8988T (cell line): ENCODE measurements around the gene PRTG.
A peak's percentile ranks its signal among the peaks of the same experiment; 100 is the strongest.
"Not testable (repeated sequence)": the region's sequence is repeated elsewhere in the genome, so short reads cannot be mapped to it uniquely, and the experiment has no call there.

Experiments used
- DNase-seq: peaks from one replicate; pipeline ENCODE4 v3.0.0; 2011

The PRTG gene

DNA sequence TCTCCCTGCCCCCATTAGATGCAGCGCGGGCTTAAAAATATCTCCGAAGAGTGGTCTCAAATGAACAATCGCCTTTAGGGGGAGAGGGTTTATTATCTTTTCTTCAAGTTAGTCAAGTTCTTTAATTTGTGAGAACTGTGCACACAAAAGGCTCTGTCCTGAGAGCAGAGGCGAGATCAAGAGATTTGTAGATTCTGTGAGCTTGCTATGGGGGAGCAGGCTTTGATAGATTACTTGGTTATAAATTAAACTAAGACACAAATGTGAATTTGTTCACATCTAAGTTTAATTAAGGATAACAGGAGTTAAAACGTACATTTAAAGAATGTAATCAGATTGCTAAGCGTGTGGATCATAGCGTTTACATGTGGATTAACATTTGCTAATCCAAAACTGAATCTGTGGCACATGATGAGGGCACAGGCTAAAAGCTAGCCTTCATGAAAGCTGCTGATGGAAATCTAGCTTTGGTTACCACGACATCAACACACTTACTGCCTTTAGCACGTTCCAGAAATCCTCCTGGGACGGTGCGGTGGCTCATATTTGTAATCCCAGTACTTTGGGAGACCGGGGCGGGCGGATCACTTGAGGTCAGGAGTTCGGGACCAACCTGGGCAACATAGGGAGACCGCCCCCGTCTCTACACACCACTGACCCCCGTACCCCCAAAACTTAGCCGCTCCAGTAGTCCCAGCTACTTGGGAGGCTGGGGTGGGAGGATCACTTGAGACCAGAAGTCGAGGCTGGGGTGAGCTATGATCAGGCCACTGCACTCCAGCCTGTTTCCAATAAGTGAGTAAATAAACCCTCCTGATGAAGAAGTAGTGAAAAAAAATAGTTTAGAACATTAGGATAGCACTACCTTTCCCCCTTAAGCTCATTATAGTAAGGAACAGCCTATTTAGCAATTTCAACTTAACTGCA lies 1.0 kb upstream of the PRTG start:
- DNase-seq = no peak

DNA sequence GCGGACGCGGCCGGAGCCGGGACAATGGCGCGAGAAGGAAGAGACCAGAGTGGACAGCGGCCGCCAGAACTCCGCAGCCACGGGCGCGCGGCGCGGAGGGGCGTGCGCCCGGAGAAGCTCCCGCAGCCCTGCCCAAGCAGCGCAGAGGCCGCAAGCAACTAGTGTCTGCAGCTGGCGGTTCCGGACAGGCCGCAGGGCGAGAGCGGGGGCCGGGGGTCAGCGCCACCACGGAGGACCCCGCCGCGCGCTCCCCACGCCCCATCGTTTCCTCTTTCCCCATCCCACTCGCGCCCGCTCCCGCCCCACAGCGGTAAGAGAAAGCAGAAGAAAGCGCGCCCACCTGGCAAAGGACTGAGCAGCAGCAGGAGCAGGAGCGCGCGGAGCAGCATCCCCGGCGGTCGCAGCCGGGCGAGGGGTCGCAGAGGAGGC lies 440 bp downstream of the PRTG start:
- DNase-seq = peak; percentile 38

DNA sequence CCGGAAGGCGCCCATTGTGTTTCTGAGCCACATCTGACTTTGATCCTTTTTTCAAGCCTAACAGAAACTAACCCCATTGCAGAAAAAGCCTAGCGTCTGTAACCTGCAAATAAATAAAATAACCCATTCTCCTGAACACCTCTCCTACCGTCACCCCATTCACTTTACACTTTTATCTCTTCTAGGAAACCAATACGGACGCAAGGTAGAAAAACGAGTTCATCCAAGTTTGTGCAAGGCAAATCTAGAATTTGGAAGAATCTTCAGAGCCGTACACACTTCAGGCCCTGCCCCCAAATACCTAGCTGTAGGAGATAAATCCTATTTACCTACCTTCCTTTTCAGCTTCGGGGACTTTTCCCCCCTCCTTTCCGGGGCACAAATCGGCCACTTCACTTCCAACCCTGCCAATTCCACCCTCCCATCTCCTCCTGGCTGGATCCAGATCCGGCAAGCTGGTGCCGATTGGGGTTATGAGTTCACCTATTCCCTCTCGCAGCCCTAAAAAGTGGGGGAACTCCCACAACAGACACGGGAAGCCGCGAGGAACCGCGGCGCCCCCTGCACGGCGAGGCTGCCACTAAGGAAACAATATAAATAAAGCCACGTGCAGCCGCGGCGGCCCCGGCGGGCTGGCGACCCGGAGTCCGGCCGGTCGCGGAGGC lies 987 bp downstream of the PRTG start:
- peak; percentile 26 for DNase-seq

DNA sequence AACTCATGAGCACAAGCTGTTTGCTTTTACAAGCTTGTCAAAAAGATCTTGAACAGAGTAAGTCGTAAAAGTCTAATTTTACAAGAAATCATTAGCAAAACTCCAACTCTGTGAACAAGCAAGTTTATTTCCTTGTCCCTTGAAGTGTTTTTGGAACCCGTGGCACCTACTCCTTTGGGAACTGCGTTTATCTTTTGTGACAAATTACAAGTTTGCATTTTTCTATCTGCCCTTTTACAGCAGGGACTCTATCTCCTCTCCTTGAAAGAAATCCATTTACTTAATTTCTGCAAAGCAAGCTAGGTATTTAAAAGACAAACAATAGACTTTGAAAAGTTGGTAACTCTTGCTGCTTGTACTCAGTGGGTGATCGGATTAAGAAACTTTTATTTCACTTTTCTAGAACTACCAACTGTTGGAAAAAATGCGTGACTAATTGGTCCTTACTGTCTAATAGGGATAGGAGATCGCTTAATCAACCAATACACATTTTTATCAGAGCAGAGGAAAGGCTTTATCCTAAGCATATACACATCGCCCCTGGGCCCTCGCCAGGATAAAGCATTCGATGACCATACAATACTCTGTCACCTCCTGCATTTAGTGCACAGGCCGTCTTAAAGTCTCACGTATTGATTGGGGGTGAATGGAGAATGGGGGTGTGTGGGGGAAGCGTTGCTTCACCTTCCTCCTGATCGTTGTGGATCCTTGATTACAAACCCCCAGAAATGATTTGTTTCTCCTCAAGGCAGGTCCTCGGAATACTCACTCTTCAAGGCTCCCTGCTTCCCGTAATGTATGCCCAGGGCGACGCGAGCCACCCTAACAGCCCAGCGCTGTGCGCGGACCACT lies 1.7 kb downstream of the PRTG start:
- DNase-seq = no peak

DNA sequence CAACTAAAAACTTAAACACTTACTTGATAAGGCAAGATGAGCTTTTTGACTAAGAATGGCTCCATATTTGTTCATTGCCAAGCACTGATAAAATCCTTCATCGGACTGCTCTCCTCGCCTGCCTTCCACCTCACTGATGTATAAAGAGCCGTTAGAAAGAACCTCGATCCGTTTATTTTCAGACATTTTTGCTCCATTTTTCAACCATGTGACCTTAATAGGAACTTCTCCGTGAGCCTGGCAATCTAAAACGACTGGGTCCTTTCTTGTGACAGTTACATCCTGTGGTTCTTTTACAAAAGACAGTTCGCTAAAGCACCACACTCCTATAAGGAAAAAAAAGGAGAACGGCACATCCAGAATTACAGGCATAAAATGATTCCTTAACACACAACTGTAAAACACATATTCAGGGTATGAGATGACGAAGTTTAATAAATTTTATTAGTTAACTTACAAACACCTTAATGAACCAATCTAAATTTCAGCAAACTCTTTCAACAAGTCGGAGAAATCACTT lies 2.5 kb downstream of the PRTG start:
- DNase-seq = no peak

DNA sequence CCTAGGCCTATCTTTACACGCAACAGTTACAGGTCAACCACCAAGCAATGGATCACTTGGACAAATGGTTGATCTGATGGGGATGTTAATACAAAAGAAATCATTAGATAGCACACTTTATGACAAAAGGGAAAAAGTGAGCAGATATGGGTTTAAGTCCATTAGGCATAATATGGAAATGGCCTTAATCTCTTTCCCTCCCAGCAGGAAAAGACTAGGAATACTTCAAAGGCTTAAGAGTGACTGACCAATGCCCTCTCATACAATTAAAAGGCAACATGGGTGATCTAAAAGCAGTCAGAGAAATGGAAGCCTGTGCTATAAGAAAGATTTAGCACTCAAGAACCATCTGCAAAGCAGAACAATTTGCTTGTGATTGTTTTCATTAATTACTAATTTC lies 3.3 kb downstream of the PRTG start:
- no peak for DNase-seq

DNA sequence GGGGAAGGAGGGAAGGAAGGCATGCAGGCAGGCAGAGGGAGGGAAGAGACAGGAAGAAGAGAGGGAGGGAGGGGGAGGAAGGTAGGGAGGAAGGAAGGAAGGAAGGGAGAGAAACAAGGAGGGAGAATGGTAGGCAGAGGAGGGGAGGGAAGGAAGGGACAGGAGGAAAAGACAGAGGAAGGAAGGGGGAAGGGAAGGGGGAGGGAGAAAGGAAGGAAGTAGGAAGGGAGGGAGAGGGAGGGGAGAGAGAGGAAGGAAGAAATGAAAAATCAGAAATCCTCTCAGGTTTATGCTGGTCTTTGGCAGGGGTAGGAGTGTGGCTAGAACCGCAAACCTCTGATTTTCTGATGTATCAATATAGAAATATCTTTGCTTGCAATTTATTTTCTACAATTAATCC lies 4.2 kb downstream of the PRTG start:
- DNase-seq = no peak

DNA sequence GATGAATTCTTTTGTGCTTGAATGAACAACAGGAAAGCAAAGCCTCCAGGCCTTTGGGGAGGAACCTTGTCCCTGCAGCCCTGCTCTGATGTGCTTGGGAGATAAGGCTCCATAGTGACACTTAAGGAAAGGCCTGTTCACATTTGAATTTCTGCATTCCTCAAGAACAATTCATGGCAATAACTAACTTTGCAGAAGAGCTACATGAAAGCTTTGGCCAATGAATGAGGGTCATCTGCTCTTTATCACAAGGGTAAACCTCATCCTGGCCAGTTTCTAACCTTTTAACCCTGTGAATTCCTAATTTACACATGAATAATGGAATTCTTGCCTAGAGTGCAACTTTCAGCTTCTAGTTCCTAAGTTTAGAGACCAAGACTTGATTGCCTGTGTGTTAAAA lies 5.6 kb downstream of the PRTG start:
- no peak for DNase-seq

DNA sequence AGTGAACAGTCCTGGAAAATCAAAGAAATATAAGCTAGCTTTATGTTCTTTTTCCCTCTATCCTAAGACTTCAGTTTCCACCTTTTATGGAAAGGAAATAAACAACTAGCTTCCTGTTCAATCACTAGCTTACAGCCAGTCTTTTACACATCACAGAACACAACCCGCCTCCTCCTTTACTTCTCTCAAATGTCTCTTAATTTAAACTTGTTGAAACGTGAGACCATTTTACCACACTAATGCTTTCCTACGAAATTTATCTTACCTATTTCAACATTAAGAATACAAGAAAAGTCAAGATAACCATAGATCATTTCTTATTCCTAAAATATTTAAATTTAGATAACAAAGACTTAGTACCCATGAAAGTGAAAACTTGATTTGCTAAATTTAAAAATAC lies 6.2 kb downstream of the PRTG start:
- no peak for DNase-seq

DNA sequence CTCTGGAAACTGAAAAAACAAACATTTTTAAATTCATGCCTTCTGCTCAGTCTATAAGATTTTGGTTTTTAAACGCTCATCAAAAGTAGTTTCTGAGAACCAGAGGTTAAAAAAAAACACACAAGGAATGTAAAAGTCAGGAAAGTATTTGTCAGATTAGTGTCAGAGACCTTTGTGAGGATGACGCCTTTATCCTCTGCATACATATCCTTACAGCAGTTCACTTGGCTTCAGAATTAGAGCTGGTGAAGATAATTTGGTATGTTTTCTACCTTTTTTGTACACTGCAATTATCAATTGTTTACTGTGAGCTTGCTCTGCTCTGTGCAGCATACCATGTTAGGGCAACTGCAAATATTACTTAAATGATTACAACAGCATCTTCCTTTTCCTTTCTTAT lies 8.3 kb downstream of the PRTG start:
- DNase-seq = no peak

DNA sequence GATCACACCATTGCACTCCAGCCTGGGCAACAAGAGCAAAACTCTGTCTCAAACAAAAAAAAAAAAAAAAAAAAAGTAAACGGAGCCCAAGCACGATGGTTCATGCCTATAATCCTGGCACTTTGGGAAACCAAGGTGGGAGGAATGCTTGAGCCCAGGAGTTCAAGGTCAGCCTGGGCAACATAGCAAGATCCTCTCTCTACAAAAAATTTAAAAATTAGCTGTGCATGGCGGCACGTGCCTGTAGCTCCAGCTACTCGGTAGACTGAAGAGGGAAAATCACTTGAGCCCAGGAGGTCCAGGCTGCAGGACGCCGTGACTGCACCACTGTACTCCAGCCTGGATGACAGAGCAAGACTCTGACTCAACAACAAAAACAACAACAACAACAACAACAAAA lies 9.5 kb downstream of the PRTG start:
- not testable (repeated sequence) for DNase-seq

DNA sequence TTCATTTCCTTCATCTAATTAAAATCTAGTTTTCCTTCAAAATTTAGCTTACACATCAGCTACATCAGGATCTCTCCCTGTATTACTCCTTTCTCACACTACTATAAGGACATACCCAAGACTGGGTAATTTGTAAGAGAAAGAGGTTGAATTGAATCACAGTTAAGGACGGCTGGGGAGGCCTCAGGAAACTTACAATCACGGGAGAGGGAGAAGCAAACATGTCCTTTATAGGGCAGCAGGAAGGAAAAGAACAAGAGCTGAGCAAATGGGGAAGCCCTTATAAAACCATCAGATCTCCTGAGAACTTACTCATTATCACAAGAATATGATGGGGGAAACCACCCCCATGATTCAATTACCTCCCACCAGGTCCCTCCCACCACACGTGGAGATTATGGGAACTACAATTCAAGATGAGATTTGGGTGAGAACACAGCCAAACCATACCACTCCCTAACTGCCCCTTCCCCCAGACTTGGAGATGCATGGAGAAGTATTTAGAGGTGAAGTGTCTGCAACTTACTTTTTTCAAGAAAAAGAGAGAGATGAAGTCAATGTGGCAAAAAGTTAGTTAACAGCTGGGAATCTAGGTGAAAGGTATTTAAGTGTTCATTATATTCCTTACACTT lies 21.3 kb downstream of the PRTG start:
- no peak for DNase-seq

DNA sequence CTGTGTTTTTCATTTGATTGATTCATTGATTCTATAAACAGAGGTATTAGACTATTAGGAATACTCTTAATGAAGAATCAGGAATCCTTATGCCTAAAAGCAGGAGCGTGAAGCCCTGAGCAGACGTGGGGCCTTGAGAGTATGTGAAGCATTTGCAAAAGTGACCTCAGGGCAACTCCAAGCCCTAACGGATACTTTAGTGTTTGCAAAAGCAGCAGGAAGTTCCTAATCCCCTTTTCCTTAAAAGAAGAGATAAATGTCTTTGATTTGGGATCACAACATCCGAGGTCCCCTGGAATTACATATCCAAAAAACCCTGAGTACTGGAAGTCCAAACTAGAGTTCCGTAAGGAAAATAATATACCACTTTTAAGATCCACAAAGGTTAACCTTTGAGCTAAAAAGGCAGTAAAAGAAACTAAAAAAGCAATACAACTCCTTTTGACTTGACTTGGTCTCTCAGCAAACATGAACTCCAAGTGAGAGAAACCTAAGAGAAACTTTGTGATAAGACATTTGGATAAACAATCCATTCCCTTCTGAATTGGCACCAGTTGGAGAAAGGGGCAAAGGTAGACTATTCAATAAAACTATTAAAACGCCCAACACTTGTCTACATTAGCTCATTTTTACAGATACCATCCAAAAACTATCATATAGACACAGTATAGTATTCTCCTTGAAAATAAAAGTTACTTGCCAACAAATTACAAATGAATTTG lies 27.4 kb downstream of the PRTG start:
- DNase-seq = no peak

DNA sequence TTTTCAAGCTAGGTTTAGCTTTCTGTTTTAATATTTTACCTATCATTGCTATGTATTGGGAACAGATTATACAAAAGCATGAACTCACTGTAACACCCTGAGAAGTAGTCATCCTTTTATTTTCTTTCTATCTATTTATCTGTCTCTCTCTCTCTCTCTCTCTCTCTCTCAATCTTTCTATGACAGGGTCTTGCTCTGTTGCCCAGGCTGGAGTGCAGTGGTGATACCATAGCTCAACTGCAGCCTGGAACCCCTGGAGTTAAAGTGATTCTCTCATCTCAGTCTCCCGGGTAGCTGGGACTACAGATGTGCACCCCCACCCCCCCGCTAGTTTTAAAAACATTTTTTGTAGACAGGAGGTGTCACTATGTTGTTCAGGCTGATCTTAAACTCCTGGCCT lies 28.9 kb downstream of the PRTG start:
- DNase-seq = no peak

DNA sequence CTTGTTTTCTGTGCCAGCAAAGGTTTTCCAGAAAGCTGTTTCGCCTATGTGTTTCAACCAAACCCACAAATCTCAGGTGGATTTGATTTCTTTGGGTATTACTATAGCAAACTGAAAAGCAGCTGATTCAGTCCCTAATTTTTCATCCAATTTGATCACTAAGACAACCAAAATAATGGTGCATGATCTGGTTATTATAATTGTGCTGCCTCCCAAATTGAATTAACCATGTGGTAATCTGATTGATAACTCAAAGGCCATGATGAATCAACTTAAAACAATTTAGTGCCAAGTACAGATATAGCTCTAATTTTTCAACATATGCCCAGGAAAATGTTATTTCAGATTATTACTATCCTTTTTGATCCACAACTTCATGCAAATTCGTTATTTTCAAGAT lies 30.6 kb downstream of the PRTG start:
- DNase-seq = no peak

DNA sequence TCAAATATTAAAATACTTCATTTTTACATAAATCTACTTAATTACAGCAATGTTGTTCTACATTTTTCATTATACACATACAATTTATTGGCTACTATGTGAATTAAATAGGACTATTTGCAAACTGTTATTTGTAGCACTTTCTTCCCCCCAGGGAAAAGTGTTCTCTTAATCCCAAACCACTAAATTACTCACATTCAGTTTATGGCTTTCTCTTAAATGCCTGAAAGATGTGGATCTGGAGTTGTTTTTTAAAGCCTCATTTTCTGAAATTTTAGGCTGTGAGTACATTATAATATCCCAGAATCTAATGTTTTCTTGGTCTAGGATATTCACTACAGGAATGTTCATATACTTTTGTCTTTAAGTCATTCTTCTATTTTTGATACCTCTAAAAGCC lies 32.7 kb downstream of the PRTG start:
- DNase-seq = no peak

DNA sequence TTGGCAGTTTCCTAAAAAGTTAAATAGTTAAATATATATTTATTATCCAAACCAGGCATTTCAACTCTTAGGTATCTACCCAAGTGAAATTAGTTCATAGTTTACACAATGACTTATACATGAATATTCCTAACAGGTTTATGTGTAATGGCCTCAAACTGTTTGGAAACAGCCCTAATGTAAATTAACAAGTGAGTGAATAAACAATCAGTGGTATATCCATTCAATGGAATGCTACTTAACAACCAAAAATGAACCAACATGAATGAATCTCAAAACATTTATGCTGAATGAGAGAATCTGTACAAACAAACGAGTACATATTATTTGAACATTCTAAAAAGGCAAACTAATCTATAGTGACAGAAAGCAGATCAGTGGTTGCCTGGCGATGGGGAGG lies 33.5 kb downstream of the PRTG start:
- no peak for DNase-seq

DNA sequence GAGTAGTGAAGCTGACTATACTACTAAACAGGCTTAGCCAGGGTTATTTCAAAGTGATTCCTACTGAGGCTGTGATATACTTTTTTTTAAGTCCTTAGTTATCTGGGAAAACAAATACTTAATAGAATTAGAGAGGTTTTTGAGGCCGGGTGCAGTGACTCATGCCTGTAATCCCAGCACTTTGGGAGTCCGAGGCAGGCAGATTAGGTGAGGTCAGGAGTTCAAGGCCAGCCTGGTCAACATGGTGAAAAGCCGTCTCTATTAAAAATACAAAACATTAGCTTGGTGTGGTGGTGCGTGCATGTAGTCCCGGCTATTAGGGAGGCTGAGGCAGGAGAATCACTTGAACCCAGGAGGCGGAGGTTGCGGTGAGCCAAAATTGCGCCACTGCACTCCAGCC lies 34.2 kb downstream of the PRTG start:
- no peak for DNase-seq

DNA sequence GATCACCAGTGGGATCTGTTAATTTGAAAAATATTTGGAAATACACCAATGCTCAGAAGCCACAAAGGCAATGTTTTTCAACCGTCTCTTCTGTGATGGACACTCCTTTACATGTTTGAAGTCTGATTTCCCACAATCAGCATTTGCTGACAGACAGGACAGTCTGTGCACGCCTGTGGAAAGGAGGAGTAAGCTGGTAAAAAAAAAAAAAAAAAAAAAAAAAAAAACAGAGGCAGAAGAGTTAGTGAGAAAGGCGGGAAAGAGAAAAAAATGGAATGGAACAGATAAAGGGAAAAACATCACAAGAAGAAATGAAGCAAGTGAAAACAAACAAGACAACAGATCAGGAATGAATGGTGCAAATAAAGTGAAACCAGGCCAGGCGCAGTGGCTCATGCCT lies 35.0 kb downstream of the PRTG start:
- no peak for DNase-seq

DNA sequence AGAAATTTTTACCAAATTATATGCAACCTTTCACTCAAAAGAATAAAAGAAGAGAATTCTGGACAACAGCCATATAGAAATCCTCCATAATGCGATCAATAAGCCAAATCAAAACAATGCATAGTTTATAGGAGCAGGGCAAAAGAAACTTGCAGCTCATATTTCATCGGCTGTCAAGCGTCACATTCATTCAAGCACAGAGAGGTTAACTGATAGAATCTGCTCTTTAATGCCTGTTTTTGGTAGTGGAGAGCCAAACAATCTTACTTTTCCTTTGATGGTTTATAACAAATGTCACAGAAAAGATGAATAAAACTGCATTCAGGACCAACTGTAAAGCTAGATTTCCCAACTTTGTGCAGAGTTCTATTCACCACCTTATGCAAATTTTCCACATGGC lies 35.4 kb downstream of the PRTG start:
- DNase-seq = no peak

DNA sequence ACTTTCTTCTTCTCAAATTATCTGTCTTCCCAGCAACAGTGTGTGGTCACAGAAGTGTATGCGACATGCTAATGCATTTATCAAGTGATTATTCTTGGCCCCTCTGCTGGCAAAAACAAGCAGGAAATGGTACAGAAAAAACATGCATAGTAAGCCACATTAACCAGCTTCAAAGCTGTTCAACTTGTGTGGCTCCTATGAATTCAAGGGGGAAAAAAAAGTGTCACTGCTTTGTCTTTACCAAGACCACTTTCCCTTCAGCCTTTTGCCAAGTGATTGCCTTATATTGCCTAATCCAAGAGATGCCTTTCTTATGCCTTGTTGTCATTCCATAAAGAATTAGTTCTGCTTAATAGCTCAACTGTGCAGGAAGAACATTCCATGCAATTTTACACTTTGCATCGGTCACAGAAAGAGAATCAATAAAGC lies 39.1 kb downstream of the PRTG start:
- DNase-seq = no peak

DNA sequence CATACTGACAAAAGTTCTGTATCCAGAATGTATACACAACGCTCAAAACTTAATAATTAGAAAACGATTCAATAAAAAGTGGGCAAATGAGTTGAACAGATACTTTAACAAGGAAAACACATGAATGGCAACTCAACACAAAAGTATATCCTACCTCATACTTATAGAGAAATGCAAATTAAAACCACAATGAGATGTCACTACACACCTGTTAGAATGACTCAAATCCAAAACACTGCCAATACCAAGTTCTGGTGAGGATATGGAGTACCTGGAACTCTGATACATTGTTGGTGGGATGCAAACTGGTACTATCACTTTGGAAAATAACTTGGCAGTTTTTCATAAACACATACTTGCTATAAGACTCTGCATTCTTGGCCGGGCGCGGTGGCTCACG lies 42.1 kb downstream of the PRTG start:
- DNase-seq = no peak
